Uterus (tissue), 2 donors: ENCODE data around the gene KANTR.

Experiments
- POLR2A ChIP-seq, 2 donors: fragments of 450-650 bp; IDR thresholded peaks; one replicate each; pipeline ENCODE4 v1.6.1; 2016; ENCODE audit warnings: antibody characterized with exemption in 2 of 2, mild to moderate bottlenecking in 1 of 2, moderate library complexity in 1 of 2
- TF ChIP-seq, protein P1 (sequence below), 4 experiments: fragments of 200-600 bp in 2 of 4; fragments of 450-650 bp in 2 of 4; sonication (generic) in 2 of 4; IDR thresholded peaks; one replicate each; pipeline ENCODE4 v1.5.1; 2016 to 2019; ENCODE audit warnings: antibody characterized with exemption in 4 of 4, mild to moderate bottlenecking in 2 of 4, moderate library complexity in 1 of 4

DNA sequence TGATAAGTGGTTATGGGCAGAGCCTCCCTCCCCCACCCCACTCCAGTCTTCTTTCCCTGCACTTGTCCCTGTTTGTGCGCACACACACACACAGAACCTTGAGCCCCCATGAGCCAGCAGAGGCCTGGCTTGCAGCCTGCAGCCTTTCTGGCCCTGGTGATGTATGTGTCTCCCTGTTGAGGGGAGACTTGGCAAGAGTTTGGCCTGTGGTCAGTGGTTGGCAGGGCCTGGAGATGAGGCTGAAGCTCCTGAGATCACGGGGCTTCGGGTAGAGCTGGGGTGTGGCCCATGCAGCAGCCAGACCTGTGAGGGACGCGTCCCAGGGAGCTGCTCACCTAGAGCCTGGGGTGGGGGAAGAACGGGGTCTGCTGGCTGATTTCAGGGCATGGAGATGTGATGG lies 43.1 kb upstream of the KANTR start:
- TF ChIP-seq, protein P1, sequence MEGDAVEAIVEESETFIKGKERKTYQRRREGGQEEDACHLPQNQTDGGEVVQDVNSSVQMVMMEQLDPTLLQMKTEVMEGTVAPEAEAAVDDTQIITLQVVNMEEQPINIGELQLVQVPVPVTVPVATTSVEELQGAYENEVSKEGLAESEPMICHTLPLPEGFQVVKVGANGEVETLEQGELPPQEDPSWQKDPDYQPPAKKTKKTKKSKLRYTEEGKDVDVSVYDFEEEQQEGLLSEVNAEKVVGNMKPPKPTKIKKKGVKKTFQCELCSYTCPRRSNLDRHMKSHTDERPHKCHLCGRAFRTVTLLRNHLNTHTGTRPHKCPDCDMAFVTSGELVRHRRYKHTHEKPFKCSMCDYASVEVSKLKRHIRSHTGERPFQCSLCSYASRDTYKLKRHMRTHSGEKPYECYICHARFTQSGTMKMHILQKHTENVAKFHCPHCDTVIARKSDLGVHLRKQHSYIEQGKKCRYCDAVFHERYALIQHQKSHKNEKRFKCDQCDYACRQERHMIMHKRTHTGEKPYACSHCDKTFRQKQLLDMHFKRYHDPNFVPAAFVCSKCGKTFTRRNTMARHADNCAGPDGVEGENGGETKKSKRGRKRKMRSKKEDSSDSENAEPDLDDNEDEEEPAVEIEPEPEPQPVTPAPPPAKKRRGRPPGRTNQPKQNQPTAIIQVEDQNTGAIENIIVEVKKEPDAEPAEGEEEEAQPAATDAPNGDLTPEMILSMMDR (IDR thresholded peaks at IDR 0.05) = no peak
- TF ChIP-seq POLR2A (IDR thresholded peaks at IDR 0.05) = no peak
